Effector memory CD8-positive, alpha-beta T cell (primary cell): ENCODE measurements around the gene BICC1.
"Not testable (repeated sequence)": the region's sequence is repeated elsewhere in the genome, so short reads cannot be mapped to it uniquely, and the experiment has no call there.

Experiments used
- ATAC-seq: fragments of 150-1000 bp; cut with Tn5 transposase; replicated peaks from 2 replicates; pipeline ENCODE4 v1.10.0; 2021; ENCODE audit warnings: mild to moderate bottlenecking, moderate library complexity
- DNase-seq, 3 experiments: peaks; one replicate each; pipeline ENCODE4 v3.0.0; 2021
- H3K27ac Mint-ChIP-seq, 2 donors: one replicate each; pipeline ENCODE4 v1.8.0; 2022; ENCODE audit warnings: mild to moderate bottlenecking in 2 of 2, mixed read lengths in 2 of 2, moderate library complexity in 2 of 2
- H3K27me3 Mint-ChIP-seq, 2 donors: one replicate each; pipeline ENCODE4 v1.8.0; 2022; ENCODE audit warnings: mixed read lengths in 2 of 2
- H3K36me3 Mint-ChIP-seq: one replicate; pipeline ENCODE4 v1.8.0; 2022; ENCODE audit warnings: mild to moderate bottlenecking, moderate library complexity, mixed read lengths; ENCODE audit not compliant: insufficient read depth
- H3K4me1 Mint-ChIP-seq, 2 donors: one replicate each; pipeline ENCODE4 v1.8.0; 2022; ENCODE audit warnings: low read depth in 2 of 2, mixed read lengths in 2 of 2
- H3K4me3 Mint-ChIP-seq, 2 donors: one replicate each; pipeline ENCODE4 v1.8.0; 2022; ENCODE audit warnings: mild to moderate bottlenecking in 2 of 2, mixed read lengths in 2 of 2, moderate library complexity in 2 of 2
- H3K9me3 Mint-ChIP-seq, 2 donors: one replicate each; pipeline ENCODE4 v1.8.0; 2022; ENCODE audit warnings: mixed read lengths in 2 of 2

The BICC1 gene

DNA sequence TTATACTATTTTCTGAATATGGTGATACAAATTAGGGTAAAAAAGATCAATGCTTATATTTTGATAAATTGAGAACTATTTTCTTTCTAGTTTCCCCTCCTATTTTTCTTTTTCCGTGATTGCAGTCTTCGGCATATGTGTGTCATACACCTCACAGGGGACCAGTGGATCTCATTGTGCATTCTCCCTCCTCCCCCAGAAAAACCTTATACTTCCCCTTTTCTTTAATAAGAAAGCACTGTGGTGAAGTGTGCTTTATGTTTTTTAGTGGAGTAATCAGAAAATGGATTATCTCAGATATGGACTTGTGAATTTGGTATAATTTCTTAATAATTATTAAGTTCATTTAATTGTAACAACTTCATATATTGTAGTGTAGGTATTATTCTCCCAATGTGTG, 72.8 kb downstream of the BICC1 start:
- H3K4me1 Mint-ChIP-seq = no peaks in the 10 kb centered on the region
- ATAC-seq = no peak

DNA sequence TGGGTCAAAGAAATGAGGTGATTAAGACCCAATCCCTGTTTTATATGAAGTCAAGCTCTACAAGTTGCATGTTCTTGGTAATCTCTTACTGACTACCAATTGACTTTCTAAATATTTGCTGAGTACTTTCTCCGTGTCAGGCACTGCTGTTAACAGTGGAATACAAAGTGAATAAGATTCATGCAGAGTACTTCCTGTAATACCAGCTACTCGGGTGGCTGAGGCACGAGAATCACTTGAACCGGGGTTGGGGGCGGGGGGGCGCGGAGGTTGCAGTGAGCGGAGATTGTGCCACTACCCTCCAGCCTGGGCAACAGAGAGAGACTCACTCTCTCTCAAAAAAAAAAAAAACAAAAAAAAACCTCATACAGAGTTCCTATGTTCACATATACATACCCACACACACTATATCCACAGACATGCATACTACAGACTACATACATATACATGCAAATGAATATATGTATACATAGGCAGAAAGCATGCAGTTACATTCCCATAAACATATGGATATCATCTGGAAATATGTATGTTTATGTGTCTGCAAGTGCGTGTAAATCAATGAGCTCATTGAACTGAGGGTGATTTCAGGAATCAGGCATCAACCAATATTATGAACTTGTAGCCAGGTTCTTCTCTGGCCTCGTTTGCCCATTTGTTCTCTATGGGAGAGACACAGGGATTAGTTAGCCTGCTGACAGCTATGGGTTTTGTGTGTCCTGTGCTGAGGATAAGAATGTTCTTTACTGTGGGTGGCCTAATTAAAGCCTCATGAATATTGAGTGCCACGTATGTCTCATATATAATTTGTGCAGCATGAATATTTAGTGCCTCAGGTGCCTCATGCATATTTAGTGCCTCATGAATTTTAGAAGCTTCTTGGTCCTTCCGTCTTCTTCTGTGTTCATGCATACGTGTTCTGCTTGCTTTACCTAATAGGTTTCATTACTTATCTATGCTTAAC, 73.9 kb downstream of the BICC1 start:
- Mint-ChIP-seq H3K27me3 (no peaks in the 10 kb centered on the region), H3K4me3 (no peak overlapping the region), H3K9me3 (peaks cover 2 to 11% of the 10 kb centered on the region in 2 donors), H3K4me1 (no peaks in the 10 kb centered on the region), H3K36me3 (no peaks in the 10 kb centered on the region), H3K27ac (no peak overlapping the region)
- DNase-seq (no peak), ATAC-seq (no peak)

More for the DNA sequence above, 72.8 kb downstream of the BICC1 start:
- Mint-ChIP-seq H3K4me3 (no peak overlapping the region), H3K27me3 (no peaks in the 10 kb centered on the region), H3K27ac (no peak overlapping the region), H3K9me3 (peaks cover 2 to 11% of the 10 kb centered on the region in 2 donors), H3K36me3 (no peaks in the 10 kb centered on the region)
- no peak for DNase-seq

DNA sequence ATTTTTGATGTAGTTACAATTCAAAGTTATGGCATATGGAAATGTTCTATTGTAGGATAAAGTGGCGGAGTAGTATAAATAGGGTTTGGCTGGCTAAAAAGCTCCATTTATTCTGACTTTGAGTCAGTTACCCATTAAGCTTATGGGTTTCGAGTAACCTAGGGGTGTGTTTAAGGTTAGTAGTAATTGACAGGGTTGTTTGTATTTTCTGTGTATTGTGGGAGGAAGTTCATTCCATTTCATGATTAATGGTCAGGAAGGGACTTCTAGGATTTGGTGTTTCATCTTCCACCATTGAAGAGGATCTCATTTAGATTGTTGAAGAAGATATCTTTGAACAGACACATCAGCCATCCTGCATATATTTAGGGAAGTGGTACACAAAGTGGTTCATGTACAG, 75.0 kb downstream of the BICC1 start:
- Mint-ChIP-seq H3K4me1 (no peaks in the 10 kb centered on the region), H3K9me3 (peaks cover 2 to 11% of the 10 kb centered on the region in 2 donors), H3K27me3 (no peaks in the 10 kb centered on the region), H3K36me3 (no peaks in the 10 kb centered on the region), H3K27ac (no peak overlapping the region), H3K4me3 (no peak overlapping the region)
- ATAC-seq = no peak
- DNase-seq = no peak

DNA sequence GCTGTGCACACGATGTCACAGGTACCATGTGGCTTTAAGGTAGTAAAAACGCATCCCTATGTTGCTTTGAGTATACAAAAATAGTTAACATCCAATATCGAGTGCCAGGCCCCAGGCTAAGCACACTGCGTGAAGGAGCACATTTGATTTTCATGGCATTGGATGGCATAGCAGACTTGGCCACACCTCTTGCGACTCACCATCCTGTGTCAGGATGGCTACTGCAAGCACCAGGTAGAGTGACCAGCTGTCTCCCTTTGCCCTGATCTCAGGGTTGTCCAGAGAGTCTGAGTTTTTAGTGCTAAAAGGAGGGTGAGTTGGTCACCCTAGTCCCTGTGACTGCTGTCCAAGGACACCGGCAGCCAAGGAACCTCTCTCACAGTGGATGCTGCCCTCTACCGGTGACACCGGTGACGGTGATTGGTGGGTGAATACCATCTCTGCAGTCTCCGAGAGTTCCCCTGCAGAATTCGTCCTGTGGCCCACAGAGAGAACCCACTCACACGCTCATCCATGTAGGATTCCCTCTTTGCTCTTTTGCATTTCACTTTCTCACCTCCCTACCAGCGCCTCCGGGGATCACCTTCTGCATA, 76.1 kb downstream of the BICC1 start:
- no peak for DNase-seq
- Mint-ChIP-seq H3K36me3 (no peaks in the 10 kb centered on the region), H3K4me3 (no peak overlapping the region), H3K27ac (no peak overlapping the region), H3K27me3 (no peaks in the 10 kb centered on the region), H3K4me1 (no peaks in the 10 kb centered on the region), H3K9me3 (peaks cover 0 to under 1% of the 10 kb centered on the region in 2 donors)
- no peak for ATAC-seq

DNA sequence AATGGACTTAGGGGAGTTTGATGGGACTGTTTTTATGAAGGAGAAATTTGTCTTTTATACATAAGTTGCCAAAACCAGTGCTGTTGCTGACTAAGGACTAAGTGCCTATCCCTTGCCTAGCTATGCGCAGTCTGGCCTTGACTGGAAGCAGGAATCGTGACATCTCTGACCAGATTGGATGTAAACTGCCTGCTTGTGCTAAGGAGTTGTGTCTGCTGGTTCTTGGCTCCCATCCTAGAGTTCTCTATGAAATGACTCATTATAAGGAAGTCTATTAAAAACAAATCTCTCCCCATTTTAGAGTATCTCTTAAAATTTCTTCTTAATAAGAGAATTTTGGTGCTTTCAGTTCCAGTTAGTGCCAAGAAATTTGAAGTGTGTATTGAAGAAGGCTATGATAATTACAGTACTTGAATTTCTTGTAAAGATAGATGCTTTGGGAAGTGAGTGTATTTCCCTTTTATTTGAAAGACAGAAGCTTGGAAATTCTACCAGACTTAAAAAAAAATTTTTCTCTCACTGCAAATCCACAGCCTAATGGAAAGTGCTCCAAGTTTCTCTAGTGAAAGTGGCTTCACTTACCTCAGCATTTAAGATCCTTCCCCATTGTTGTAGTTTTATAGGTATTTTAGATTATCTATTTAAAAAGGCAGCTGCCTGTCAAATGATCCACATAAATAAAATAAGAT, 77.6 kb downstream of the BICC1 start:
- no peak for DNase-seq
- no peaks in the 10 kb centered on the region for H3K9me3 Mint-ChIP-seq
- no peaks in the 10 kb centered on the region for H3K27me3 Mint-ChIP-seq
- H3K36me3 Mint-ChIP-seq = no peaks in the 10 kb centered on the region
- H3K4me1 Mint-ChIP-seq = no peaks in the 10 kb centered on the region
- ATAC-seq = no peak
- no peak overlapping the region for H3K4me3 Mint-ChIP-seq
- H3K27ac Mint-ChIP-seq = no peak overlapping the region

DNA sequence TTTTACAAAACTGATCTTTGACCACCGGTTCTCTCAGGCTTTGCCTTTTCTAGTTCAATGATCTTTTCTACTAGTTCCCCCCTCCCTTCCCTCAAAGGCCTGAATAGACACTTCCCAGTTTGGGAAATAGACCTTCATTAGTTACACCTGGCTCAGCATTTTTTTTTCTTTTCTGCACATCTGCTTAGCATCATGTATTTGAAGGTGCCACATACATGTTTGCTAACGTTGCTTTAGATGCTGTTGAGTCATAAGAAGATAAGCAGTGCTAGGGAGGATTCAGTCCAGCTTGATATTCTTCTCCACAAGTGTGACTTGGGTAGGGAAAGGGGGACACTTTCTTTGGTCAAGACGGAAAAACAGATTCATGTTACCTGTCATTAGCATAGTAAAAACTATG, 78.3 kb downstream of the BICC1 start:
- H3K27me3 Mint-ChIP-seq = no peaks in the 10 kb centered on the region
- no peaks in the 10 kb centered on the region for H3K4me1 Mint-ChIP-seq
- no peak for ATAC-seq
- no peaks in the 10 kb centered on the region for H3K36me3 Mint-ChIP-seq
- no peak overlapping the region for H3K27ac Mint-ChIP-seq
- H3K9me3 Mint-ChIP-seq = no peaks in the 10 kb centered on the region
- H3K4me3 Mint-ChIP-seq = no peak overlapping the region
- no peak for DNase-seq

- H3K27ac Mint-ChIP-seq = no peak overlapping the region
- ATAC-seq = no peak
- no peak for DNase-seq
Observed at GRCh38 chr10:58593008-58593407, 80.3 kb downstream of the BICC1 start.

GRCh38 chr10:58597211-58597610, 84.5 kb downstream of the BICC1 start:
- not testable (repeated sequence) for H3K27me3 Mint-ChIP-seq, H3K27ac Mint-ChIP-seq, H3K36me3 Mint-ChIP-seq, DNase-seq, H3K4me3 Mint-ChIP-seq, ATAC-seq, H3K4me1 Mint-ChIP-seq
- peaks cover 0 to 12% of the 10 kb centered on the region in 2 donors for H3K9me3 Mint-ChIP-seq

More at GRCh38 chr10:58593008-58593407, 80.3 kb downstream of the BICC1 start:
- no peaks in the 10 kb centered on the region for H3K4me1 Mint-ChIP-seq
- H3K4me3 Mint-ChIP-seq = no peak overlapping the region
- no peaks in the 10 kb centered on the region for H3K36me3 Mint-ChIP-seq
- H3K27me3 Mint-ChIP-seq = no peaks in the 10 kb centered on the region
- peaks cover 0 to 12% of the 10 kb centered on the region in 2 donors for H3K9me3 Mint-ChIP-seq

DNA sequence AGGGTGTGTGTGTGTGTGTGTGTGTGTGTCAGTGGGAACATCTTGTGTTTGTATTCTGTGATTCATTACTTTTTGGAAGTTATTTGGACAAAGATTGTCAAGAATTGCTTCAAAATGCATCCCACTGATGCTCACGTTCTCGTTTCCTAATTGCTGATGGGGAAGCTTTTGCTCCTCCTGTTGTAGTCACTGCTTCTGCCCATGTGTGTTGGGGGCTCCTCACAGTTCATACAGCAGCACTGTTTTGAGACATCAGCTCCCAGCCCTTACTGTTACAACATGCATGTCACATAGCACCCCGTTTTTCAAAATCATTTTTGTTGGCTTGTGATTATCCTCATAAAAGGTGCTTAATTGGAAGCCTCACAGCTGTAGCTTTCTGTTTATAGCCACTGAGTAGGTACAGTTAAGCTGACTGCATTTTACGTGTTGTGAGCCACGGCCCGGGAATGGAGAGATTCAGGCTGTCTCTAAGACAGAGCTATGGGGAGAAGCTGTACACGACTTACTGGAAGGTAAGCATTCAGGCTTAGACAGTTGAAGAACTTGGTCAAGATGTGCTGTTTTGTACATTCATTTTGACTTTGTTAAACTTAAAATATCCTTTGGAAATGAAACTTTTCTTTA, 87.4 kb downstream of the BICC1 start:
- Mint-ChIP-seq H3K9me3 (peaks cover 0 to 12% of the 10 kb centered on the region in 2 donors), H3K36me3 (no peaks in the 10 kb centered on the region), H3K4me1 (no peaks in the 10 kb centered on the region), H3K4me3 (no peak overlapping the region), H3K27ac (no peak overlapping the region), H3K27me3 (no peaks in the 10 kb centered on the region)
- DNase-seq = no peak
- ATAC-seq = no peak

- DNase-seq = no peak
- no peaks in the 10 kb centered on the region for H3K36me3 Mint-ChIP-seq
Observed at GRCh38 chr10:58608351-58608750, 95.7 kb downstream of the BICC1 start.

DNA sequence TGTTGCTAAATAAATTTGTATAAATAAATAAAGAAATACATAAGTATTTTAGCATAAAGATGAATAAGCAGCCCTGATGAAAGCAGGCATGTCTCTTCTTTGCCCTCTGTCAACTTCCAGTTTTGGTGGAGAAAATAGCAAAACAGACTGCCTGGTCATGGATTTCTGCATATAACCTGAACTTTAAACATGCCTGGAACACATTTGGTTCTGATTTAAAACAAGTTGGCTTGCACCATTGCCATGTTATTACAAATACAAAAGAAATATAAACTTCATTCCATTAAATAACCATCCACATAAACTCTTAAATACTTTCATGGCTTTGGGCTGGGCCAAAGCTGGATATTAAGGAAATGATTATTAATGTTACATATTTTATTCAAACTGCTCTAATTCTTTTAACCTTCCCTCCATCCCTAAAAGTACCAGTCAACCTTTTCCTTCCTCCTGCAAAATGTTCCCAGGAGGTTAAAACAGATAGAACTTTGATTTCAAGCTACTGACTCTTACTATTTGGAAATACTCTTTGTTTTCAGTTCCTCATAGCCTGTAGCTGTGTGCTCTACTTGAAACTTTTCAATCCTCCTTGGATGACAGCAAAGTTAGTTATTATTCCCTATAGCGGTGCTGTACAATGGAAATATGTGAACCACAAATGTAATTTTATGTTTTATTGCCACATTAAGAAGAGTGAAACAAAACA, 96.3 kb downstream of the BICC1 start:
- Mint-ChIP-seq H3K4me3 (no peak overlapping the region), H3K36me3 (no peaks in the 10 kb centered on the region), H3K27ac (no peak overlapping the region), H3K27me3 (no peaks in the 10 kb centered on the region), H3K4me1 (no peaks in the 10 kb centered on the region), H3K9me3 (no peaks in the 10 kb centered on the region)
- DNase-seq (no peak), ATAC-seq (no peak)

More at GRCh38 chr10:58608351-58608750, 95.7 kb downstream of the BICC1 start:
- Mint-ChIP-seq H3K9me3 (no peaks in the 10 kb centered on the region), H3K27me3 (no peaks in the 10 kb centered on the region), H3K4me3 (no peak overlapping the region), H3K27ac (no peak overlapping the region), H3K4me1 (no peaks in the 10 kb centered on the region)
- ATAC-seq = no peak

DNA sequence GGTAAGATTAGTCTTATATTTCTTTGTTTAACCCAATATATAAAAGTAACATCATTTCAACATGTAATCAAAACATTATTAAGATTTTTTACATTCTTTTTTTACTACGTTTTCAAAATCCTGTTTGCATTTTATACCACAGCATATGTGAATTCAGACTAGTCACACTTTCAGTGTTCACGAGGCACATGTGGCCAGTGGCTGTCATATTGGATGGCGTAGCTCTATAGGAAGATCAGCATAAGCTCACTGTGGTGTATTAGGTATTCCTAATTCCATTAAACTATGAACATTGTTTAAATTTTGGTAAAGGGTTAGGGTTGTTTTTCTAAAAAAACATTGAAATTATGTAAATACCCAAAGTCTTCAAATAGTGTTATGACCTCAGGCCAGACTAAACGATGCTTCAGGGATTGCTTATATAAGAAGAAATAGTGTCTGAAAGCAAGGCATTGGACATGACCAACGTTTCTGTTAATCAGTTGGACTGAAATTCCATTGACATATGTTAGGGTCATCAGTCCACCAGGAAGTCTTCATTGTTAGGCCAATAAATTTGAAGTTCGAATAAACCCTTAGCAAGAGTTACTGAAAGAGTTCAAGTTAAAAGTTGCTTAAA, 97.0 kb downstream of the BICC1 start:
- H3K36me3 Mint-ChIP-seq = no peaks in the 10 kb centered on the region
- H3K27ac Mint-ChIP-seq = no peak overlapping the region
- no peak for DNase-seq
- no peak for ATAC-seq
- no peaks in the 10 kb centered on the region for H3K9me3 Mint-ChIP-seq
- no peak overlapping the region for H3K4me3 Mint-ChIP-seq
- H3K27me3 Mint-ChIP-seq = no peaks in the 10 kb centered on the region
- no peaks in the 10 kb centered on the region for H3K4me1 Mint-ChIP-seq
